Measurements from ENCODE around the gene HYAL3.

Gene HYAL3

DNA sequence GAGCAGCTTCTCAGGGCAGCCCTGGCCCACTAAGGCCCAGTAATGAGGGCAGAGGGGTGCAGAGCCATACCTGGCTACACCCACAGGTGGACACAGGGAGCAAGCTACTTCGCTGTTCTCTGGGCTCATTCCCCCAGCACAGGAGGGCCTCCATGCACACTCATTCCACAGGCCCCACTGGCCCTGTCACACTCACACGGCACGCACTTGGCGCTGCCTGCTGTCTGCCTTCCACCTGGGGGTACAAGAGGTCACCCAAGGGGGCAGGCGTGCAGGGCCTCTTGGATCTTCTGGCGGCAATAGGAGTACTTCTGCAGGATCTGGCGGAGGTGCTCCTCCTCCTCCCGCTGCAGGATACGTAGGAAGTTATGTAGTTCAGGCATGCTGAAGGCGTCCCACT lies 31.1 kb upstream of the HYAL3 start:
- no peak for DNase-seq (ENCODE audit: low read depth, low spot score)

DNA sequence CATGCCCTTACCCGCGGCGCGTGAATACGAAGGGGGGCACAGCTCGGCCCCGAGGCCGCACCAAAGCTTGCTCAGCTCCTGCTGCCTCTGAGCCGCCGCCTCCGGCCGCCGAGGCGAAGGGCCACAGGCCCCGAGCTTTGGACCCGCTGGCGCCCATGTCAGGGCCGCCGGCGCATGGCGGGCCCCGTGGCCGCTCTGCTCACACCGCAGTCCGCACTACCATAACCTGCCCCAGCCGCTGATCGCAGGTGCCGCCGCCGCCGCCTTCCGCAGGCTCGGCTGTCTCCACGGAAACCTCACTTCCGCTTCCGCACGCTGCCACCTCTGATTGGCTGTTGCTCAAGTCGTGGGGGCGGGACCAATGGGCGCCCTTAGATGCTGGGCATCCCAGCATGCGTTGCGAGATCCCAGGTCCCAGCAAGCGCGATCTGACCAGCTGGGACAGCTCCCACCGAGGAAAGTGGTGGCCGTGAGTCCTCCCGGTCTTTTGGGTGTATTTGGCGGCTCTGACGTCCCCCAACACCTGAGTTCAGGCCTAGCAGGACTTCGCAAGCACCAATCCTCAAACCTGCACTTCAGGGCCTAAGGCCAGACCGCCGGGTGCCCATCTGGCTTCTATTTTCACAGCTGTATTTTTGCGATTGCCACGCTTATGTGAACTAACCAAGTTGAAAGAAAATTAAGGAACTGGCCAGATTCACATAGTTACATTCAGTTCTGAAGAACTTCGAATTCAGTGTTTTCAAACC lies 28.9 kb upstream of the HYAL3 start, which contains the start of gene TUSC2:
Gene TUSC2 (minus strand): TSS at position 281 of the 749 bp plus-strand sequence. CDS start 124 bp downstream, at position 157.
- DNase-seq (ENCODE audit: low read depth, low spot score) = peak; percentile 89

DNA sequence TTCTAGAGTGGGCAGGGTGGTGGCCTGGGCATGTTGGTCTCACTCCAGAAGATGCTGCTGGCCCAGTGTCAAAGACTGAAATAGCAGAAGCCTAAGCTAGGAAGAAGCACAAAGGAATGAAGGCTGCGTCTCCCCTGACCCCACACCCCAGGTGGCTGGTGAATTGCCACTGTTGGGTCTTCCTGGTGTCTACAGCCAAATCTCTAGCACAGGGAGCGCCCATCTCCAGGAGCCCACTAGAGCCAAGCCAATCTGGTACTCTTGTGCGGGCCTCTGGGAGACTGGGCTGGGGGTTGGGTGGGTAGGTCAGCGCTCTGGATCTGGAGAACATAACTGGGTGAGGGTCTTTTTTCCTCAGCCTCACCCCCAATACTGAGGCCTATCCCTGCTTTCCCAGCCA lies 27.9 kb upstream of the HYAL3 start:
- DNase-seq (ENCODE audit: low read depth, low spot score) = no peak

DNA sequence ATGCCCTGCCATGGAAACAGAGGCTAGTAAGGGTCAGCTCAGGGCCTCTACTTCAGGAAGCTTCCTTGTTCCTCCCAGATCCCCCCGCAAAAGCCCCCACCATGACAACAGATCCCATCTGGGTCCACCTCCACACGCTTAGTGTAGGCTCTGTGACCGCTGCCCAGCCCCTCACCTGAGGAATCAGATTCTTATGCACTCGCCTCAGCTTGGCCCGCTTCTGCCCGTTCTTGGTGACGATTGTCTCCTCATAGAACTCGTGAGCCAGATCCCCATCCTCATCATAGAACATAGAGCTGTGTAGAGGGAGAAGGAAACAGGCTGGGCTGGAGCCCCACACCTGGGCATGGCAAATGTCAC lies 27.0 kb upstream of the HYAL3 start:
- no peak for DNase-seq (ENCODE audit: low read depth, low spot score)

DNA sequence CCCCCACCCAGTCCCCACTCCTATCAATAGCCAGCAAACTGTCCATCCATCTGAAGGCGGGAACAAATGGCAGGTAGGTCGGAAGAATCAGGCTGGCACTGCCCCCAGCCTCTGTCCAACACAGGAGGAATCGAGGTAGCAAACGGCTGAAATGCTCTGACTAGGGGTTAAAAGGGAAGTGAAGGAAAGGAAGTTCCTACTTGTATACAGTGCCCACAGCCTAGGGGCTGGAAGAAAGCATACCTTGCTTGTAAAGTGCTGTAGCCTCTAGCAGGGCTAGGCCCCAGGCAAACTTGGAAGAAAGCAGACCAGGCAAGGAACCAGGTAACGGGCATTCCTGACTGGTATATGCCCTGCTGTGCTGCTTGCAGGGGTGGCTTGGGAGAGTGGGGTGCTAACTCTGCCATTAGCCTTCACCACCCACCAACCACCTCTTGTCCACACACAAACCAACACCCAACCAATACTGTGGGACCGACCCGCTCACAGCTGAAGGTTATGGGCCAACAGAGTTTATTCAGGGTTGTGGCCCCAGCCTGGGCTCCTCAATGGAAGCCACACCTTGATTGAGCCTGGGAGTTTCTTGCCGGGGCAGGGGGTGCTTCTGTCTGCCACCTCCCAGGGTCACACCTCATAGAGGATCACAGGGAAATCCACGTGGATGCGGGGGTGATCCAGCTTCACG lies 26.4 kb upstream of the HYAL3 start:
- DNase-seq (ENCODE audit: low read depth, low spot score) = no peak

DNA sequence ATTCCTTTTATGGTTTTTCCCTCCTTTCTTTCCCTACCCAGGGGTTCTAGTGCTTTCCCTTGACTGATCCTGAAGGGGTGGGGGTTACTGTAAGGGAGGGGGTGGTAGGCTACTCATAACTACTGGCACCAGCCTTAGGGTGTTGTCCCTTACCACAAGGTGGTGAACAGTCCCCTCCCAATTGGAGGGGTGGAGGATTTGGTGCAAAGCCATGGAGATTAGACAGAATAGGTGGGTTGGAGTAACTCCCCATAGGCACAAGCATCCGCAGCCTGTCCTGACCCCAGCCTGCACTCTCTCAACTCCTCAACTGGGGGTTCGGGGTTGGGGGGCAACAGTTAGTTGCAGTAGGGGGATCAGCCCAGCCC lies 25.9 kb upstream of the HYAL3 start:
- no peak for DNase-seq (ENCODE audit: low read depth, low spot score)

DNA sequence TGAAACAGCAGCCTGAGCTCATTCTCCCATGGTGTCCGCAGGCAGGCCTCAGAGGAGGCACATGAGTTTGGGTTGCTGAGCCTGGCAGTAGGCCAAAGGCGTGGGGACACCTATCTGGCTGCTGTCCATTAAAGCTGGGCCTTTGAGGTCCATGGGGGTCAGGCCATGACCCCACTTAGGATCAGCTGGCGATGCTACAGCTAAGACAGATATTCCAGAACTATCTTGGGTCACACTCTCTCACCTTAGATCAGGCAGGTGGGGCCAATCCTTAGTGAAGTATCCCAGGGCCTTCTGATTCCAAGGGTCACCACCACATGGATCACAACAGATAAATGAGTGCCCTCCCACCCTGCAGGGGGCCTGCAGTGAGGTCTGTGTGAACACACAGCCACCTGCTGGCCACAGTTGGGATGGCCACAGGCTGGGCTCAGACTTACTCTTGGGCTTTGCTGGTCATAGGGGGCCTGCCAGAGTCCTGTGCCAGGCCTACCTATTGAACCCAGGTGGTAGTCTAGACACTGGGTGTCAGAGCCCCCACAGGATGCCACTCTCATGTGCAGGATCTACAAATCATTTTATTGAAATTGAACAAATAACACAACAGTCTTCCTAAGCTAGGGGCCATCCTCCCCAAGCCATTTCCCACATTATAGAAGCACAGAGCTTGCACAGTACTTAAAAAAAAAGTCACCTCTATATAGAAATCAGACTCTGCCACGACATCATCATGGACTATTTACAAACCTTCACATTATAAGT lies 25.3 kb upstream of the HYAL3 start:
- DNase-seq (ENCODE audit: low read depth, low spot score) = no peak

DNA sequence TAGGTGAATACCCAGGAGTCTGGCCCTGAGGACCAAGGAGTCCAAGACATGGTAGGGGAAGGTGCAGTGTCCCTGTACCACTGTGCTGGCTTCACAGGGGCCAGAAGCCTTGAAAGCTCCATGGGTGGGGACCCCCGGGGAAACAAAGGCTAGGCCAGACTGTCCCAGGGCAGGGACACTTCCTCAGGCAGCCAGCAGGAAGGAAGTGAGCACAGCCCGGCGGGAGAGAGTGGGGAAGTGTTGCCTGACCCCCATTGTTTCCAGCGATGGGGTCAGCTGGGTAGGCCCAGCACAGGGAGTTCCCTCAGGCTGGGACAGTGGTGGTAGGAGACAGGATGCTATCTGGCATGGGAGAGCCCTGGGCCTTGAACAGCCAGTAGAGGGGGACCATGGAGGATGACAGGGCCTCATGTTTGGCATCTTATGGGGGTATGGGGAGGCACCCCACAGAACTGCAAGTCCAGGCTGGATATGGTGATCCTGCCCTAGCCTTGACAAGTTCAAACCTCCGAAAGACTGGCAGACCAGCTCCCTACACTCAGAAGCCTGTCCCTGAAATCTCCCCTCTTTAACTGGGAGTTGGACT lies 24.5 kb upstream of the HYAL3 start:
- no peak for DNase-seq (ENCODE audit: low read depth, low spot score)

DNA sequence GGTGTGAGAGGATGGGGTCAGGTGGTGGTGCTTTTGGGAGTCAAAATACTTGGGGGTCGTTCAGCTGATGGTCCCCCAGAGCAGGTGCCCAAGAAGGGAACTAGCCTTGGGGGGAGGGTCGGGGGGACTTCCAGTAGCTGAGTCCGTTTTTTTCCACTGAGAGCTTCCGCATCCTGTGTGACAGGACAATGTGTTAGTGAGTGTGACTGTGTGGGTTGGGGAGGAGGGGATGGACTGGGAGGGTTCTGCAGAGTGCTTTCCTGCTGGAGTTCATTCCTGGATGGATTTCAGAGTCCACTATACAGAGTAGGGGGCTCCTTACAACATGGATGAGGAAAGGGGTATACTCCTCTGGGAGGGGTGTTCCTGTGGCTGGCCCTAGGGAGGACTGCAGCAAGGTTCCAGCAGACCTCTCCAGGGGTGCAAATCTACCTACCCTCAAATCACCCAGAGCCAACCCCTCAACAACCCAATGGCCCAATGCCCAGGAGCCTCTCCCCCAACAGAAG lies 23.9 kb upstream of the HYAL3 start:
- no peak for DNase-seq (ENCODE audit: low read depth, low spot score)

DNA sequence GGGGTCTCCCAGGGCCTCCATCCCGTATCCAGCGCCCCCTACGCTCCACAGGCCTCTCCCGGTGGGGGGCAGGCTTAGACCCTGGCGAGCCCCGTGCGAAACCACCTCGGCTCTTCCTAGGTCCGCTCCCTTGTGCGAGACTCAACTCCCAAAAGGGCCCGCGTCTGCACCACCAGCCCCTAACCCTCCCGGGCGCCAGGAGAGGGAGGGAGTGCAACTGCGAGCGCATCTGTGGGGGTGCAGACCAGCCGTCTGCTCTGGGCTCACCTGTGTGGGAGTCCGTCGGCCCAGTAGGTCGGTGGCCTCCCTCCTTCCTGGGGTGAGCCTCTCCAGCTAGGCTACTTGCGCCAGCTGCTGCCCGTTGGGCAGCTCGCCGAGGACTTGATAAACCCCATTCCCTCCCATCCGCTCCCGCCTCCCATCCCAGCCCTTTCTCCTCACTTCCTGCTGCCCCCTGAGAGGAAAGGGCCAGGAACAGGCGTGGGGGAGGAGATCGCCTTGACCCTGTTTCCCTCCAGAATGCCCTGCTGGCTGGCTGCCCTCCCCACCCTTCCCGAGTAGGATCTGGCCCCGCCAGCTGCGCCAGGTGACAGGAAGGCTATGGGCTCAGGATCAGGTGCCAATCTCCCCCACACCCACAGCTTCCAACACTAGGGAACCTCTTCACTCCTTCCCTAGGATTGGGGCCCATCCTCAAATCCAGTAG lies 23.3 kb upstream of the HYAL3 start, which contains the start of gene HYAL2:
Gene HYAL2 (minus strand): TSS at position 360 of the 706 bp plus-strand sequence. CDS start 2,256 bp downstream, outside the sequence.
- DNase-seq (ENCODE audit: low read depth, low spot score) = no peak

DNA sequence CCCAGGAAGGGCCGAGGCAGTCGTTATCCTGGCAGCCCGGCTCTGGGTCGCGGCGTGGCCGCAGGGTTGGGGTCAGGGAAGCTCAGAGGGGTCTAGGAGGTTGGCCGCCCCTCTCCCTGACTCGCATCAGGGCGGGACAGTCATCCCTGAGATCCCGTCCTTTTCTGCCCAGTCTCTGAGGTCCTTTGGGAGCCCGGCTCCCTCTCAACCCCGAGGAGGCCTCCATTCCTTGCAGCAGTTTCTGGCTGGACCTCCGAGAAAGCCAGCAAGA lies 22.8 kb upstream of the HYAL3 start:
- DNase-seq (ENCODE audit: low read depth, low spot score) = no peak

DNA sequence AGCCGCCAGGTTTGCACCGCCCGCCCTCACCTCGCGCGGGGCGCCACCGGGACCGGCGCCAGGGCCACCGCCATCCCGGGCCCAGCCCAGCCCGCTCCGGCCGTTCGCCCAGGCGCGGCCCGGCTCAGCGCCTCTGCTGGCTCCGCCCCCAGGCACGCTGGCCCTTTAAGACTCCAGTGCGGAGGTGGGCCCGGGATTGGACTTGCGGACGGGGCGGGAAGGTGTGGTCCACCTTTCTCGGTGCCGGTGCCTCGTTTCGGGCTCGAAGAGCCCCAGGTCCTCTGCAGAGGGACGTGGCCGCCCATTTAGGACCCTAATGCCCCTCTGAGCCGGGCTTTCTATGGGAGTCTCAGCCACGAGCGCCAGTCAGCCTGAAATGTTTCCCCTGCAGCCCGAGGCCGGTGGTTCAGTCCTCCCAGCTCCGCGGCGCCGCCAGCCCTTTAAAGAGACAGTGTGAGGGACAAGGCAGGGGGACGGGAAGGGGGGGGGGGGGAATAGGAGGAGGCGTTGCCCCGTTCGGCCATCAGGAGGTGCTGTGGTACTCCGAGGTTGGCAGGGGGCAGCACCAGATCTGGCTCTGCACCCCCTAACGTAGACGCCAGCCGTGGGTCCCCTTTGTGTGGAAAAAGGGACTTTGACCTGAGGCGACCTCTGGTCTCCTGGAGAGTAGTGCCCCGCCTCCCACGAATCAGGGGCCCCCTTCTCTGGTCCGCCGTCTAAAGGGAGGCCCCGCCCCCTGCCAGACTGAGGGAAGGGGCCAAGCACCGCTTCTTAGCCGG lies 22.3 kb upstream of the HYAL3 start:
- peak; percentile 65 for DNase-seq (ENCODE audit: low read depth, low spot score)

DNA sequence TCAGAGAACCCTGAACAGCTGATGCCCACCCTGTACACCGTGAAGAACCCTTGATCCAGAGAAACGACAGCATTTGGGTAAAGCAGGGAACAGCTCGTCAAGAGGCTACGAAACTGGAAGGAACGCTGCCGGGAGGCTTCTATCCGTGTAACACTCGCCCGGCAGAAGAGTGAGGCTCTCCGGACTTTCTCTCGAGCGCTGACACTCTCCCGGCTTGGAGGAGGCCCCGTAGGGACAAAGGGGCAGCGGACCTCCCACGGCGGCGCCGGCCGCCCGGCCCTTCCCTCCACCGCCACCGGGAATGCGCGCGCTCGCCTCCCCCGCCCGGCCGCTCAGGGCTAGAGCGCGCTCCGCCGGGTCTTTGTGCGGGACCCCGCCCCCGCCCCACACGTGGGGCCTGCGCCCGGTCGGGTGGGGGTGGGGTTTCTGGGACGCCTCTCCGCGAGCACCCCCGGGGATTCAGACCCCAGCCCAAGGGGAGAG lies 21.7 kb upstream of the HYAL3 start:
- no peak for DNase-seq (ENCODE audit: low read depth, low spot score)

DNA sequence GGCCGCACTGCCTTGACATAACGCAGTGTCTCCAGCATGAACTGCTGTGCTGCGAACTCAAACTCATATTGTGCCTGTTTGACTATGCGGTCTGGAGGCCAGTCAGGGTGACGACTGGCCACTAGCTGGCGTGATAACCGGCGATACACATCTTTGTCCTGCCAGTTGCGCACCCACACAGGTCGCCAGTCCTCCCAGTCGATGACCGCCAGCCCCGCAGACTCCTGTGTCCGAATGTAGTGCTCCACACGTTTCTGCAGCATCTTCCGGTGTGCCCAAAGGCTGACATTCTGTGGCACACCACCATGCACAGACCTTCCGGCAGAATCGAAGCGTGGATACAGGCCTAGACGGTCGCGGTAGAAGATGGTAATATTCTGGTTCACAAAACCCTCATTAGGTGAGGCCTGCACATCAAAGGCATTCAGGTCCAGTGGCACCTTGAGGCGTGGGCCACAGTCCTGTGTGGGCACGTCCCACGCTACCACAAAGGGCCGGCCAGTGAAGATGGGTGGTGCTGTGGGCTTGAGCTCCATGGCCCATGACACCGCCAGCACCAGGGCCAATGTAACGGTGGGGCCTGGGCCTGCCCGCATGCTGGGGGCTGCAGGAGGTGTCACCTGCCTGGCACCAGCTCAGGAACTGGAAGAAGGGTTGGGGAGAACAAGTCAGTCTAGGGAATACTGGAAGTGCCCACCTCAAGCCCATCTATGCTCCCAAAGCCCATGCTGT lies 20.9 kb upstream of the HYAL3 start:
- no peak for DNase-seq (ENCODE audit: low read depth, low spot score)

DNA sequence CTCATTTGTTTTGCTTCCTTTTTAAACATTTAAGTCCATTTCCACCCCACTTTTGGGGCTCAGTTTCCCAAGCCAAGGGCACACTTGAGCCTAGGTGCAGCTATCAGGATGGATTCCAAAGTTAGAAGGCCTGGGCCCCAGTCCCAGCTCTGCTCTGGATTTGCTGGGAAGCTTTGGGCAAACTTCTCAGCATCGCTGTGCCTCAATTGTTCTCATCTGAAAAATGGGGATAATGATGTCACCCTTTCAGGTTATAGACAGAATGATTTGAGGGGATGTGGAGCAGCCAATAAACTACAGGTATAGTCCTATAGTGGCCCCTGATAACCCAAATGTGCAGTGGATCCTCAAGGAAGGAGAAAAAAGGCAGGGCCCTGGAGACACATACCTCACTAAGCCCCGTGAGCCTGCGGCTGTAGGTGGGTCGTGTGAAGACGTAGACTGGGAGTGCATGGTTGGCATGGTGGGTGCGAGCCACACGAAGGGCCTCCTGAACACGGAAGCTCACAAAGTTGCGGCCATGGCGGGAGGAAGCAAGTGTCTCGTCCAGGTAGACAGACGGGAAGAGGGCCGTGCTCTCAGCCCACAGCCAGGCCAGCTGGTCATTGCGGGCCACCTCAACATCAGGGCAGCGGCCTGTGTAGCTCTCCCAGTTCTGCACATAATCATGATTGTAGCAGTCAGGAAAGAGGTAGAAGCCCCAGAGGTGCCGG lies 20.1 kb upstream of the HYAL3 start:
- no peak for DNase-seq (ENCODE audit: low read depth, low spot score)

DNA sequence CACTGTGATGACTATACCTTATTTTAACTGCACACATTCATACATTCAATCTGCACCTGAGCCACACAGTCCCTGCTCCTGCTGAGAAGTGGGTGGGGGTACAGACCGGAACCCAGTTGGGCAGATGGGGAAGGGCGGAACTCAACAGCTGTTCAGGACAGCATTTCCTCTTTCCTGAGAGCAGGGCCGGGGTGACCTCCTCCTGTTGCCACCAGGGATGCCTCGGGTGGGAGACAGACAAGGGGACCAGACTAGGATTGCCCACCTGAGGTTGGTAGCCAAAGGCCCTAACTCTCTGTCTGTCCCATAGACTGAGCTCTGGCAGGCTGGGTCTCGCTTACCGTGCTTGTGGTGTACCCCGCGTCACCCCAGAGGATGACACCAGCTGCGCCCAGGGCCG lies 19.4 kb upstream of the HYAL3 start:
- no peak for DNase-seq (ENCODE audit: low read depth, low spot score)

DNA sequence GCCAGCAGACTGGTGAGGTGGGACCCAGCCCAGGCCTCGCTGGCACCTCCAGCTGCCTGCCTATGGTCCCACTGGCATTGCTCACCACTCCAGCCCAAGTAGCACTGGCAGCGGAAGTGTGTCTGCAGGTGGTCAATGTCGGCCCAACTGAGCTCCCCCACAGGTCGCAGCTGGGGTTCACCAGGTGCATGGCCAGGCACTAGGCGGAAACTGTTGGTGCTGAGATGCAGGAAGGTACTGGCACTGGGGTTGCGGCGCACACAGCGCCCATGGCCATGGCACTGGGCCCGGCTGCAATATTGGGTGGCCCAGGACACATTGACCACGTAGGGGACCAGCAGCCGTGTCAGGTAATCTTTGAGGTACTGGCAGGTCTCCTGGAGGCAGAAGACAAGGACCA lies 19.0 kb upstream of the HYAL3 start:
- DNase-seq (ENCODE audit: low read depth, low spot score) = no peak

DNA sequence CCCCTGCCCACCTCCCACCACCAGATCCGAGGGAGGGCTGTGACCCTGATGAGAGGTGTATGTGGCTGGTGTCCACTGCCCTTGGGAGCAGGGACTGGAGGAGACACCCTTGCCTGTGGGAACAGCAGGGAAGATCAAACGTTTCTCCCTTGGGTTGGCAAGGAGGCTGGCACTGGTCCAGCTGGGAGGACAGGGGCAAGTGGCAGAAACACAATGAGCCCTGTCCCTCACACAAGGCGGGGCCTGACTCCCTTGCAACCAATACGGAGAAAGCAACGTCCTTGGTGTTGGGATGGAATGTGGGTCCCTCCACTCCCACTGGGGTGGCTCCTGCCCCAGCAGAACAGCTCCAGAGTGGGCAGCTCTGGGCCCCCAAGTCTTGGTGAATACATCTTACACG lies 18.1 kb upstream of the HYAL3 start:
- DNase-seq (ENCODE audit: low read depth, low spot score) = no peak

DNA sequence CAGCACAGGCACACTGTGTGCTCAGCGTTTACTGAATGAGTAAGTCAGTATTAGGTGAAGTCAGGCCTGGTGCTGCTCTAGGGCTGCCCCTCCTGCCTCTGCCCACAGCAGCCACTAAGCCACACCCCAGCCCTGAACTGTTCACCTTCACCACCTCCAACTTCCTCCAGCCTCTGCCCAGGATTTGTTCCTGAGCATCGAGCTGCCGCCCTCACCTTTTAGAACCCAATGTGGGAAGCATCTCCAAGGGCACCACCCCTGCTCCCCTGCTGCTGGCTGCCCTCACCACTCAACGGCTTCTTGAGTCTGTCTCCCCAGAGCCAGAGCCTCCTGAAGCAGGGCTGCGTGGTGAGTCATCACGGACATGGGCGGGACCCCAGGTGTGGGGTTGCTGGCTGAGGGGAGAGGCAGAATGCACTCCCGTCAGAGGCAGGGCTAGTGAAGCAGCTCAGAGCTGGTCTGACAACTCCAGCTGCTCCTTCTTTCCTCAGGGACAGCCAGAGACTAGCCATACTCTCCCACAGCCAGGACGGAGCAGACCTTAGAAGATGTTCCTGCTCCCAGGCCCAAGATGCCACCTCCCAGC lies 17.5 kb upstream of the HYAL3 start:
- no peak for DNase-seq (ENCODE audit: low read depth, low spot score)

Data from activated CD4-positive, CD25-positive, alpha-beta regulatory T cell treated with anti-CD3 and anti-CD28 coated beads, Interleukin-2, amount 50 U/mL, for 16 hours (primary cell).